ENCODE data around the gene SPECC1L. TPM values are rescaled to one million over a fixed set of nuclear protein-coding genes. Genes with fewer than 3 reads are reported as not detected.

The SPECC1L gene
- total and polyA plus RNA-seq, 2 experiments from 2014 or later, result 21.1 to 34.0 TPM

DNA sequence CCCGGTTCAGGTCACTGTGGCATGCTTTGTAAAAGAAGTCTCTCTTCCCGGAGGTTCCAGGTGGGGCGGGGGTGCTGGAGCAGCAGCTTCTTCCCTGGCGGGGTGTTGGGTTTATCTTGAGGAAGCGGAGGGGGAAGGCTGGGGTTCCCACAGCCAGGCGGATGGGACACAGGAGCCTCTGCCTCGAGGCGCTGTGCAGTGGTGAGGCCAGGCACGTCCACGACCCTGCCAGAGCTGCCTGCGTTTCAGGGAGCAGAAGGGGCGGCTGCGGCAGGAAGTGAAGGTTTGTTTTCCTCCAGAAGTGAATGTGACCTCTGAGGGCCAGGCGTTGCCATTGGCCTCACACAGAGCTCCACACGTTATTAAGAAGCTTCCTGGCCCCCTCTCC, 136.6 kb downstream of the SPECC1L start:
- Histone ChIP-seq H3F3A (ENCODE audit: insufficient read depth) (peaks cover 10% of the 10 kb centered on the region; the same call in 1 of the 2 replicates), H3K4me2 (ENCODE audit: unreplicated experiment) (no peak overlapping the region), H3K4me1 (ENCODE audit: insufficient read depth) (peaks cover 13% of the 10 kb centered on the region), H3K36me3 (ENCODE audit: low read depth) (no peaks in the 10 kb centered on the region), H3K9ac (no peak overlapping the region), H3K79me2 (ENCODE audit: insufficient read depth) (peaks cover 12% of the 10 kb centered on the region; the same call in 1 of the 2 replicates), H2AFZ (no peak overlapping the region), H3K27me3 (replicated peaks; ENCODE audit: insufficient read depth) (no peaks in the 10 kb centered on the region), H3K9me3 (ENCODE audit: low read depth) (no peaks in the 10 kb centered on the region), H3K4me3 (no peak overlapping the region), H3K27ac (no peak overlapping the region), H3K9me2 (ENCODE audit: insufficient read depth) (no peaks in the 10 kb centered on the region), H4K20me1 (ENCODE audit: insufficient read depth) (no peaks in the 10 kb centered on the region)
- TF ChIP-seq EZH2 (IDR thresholded peaks at IDR 0.05; ENCODE audit: insufficient read depth, poor library complexity, severe bottlenecking) (no peak), EZH2phosphoT487 (IDR thresholded peaks at IDR 0.05; ENCODE audit: insufficient read depth, low read depth) (no peak)
- in situ Hi-C loops (cut with MboI), result no loop called here
- DNase-seq, result no peak
- 89 to 96% methylated on average over 15 of the region's 15 CpGs for WGBS, 2 experiments (ENCODE audit: low coverage in 1 of 2, low lambda C conversion rate in 2 of 2, missing lambda C conversion rate in 2 of 2)

DNA sequence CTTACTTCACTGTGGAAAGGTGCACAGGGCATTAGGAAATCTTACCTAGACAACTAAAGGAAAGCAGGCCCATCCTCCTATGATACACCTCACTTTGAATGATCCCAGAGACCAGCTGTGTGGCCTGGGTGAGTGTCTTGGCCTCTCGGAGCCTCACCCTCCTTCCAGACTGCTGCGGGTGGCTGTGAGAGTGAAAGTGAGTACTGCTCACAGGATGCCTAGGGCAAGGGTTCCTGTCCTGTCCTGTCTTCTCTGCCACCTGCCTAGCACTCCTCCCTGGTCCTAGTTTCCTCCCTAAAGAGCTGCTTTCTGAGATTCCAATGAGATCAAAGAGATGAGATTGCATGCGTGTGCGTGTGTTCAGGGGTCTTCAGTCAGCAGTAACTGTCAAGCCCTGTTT, 137.3 kb downstream of the SPECC1L start:
- H4K20me1 ChIP-seq (ENCODE audit: insufficient read depth), result no peaks in the 10 kb centered on the region
- no peak for DNase-seq

DNA sequence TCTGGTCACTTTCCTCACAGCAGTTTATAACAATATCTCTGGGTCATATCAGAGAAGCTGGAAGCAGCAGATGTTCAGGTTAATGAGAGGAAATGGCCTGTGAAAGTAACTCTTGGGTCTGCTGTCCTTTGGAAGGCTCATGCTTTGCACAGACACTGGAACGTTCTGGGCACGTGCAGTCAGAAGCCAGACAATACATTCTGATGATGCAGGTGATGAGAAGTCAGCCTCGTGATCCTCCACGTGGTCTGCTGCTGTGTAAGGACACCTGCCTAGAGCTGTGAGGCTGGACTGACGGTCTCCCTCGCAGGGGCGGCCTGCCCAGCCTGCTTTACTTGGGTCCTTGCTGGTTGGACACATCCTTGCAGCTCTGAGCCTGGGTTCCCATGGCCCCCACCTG, 138.0 kb downstream of the SPECC1L start:
- no peak overlapping the region for H3K27ac ChIP-seq
- H3K9ac ChIP-seq, result no peak overlapping the region
- peaks cover 12% of the 10 kb centered on the region; the same call in 1 of the 2 replicates for H3K79me2 ChIP-seq (ENCODE audit: insufficient read depth)
- in situ Hi-C loops (cut with MboI), result no loop called here
- no peaks in the 10 kb centered on the region; the same call in 1 of the 2 replicates for H3K36me3 ChIP-seq (ENCODE audit: low read depth)
- no peak overlapping the region for H3K4me2 ChIP-seq (ENCODE audit: unreplicated experiment)
- no peak for TF ChIP-seq EZH2phosphoT487 (IDR thresholded peaks at IDR 0.05; ENCODE audit: insufficient read depth, low read depth)
- no peak for TF ChIP-seq EZH2 (IDR thresholded peaks at IDR 0.05; ENCODE audit: insufficient read depth, poor library complexity, severe bottlenecking)
- H3F3A ChIP-seq (ENCODE audit: insufficient read depth), result peaks cover under 1% of the 10 kb centered on the region; the same call in 1 of the 2 replicates
- no peaks in the 10 kb centered on the region for H3K27me3 ChIP-seq (replicated peaks; ENCODE audit: insufficient read depth)
- no peak for DNase-seq
- WGBS, 2 experiments (ENCODE audit: low coverage in 1 of 2, low lambda C conversion rate in 2 of 2, missing lambda C conversion rate in 2 of 2), result 62 to 72% methylated on average over 7 of the region's 7 CpGs
- H3K4me1 ChIP-seq (ENCODE audit: insufficient read depth), result no peaks in the 10 kb centered on the region
- H4K20me1 ChIP-seq (ENCODE audit: insufficient read depth), result no peaks in the 10 kb centered on the region
- no peak overlapping the region for H2AFZ ChIP-seq
- no peaks in the 10 kb centered on the region for H3K9me3 ChIP-seq (ENCODE audit: low read depth)
- no peaks in the 10 kb centered on the region for H3K9me2 ChIP-seq (ENCODE audit: insufficient read depth)
- H3K4me3 ChIP-seq, result no peak overlapping the region

More for the DNA sequence above, 137.3 kb downstream of the SPECC1L start:
- Histone ChIP-seq H3K9ac (no peak overlapping the region), H3K9me2 (ENCODE audit: insufficient read depth) (no peaks in the 10 kb centered on the region), H3K4me1 (ENCODE audit: insufficient read depth) (peaks cover 7% of the 10 kb centered on the region), H3K4me3 (no peak overlapping the region), H3K79me2 (ENCODE audit: insufficient read depth) (peaks cover 12% of the 10 kb centered on the region; the same call in 1 of the 2 replicates), H2AFZ (no peak overlapping the region), H3K27me3 (replicated peaks; ENCODE audit: insufficient read depth) (no peaks in the 10 kb centered on the region), H3K9me3 (ENCODE audit: low read depth) (no peaks in the 10 kb centered on the region), H3K27ac (no peak overlapping the region), H3K36me3 (ENCODE audit: low read depth) (no peaks in the 10 kb centered on the region), H3K4me2 (ENCODE audit: unreplicated experiment) (no peak overlapping the region), H3F3A (ENCODE audit: insufficient read depth) (peaks cover 7% of the 10 kb centered on the region; the same call in 1 of the 2 replicates)
- 95 to 99% methylated on average over 4 of the region's 4 CpGs for WGBS, 2 experiments (ENCODE audit: low coverage in 1 of 2, low lambda C conversion rate in 2 of 2, missing lambda C conversion rate in 2 of 2)
- TF ChIP-seq EZH2phosphoT487 (IDR thresholded peaks at IDR 0.05; ENCODE audit: insufficient read depth, low read depth) (no peak), EZH2 (IDR thresholded peaks at IDR 0.05; ENCODE audit: insufficient read depth, poor library complexity, severe bottlenecking) (no peak)
- in situ Hi-C loops (cut with MboI), result no loop called here

DNA sequence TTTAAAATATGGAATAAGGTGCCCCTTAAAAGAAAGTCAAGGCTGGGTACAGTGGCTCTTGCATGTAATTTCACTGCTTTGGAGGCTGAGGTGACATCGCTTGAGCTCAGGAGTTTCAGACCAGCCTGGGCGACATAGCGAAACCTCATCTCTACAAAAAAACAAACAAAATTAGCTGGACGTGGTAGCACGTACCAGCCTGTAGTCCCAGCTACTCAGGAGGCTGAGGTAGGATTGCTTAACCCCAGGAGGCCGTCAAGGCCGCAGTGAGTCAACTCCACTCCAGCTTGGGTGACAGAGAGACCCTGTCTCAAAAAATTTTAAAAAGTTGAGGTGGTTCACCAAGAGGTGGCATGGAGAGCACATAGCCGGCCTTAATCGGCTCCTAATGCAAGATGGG, 139.1 kb downstream of the SPECC1L start:
- no peak for DNase-seq
- Histone ChIP-seq H3K9me2 (ENCODE audit: insufficient read depth) (no peaks in the 10 kb centered on the region), H3K27me3 (replicated peaks; ENCODE audit: insufficient read depth) (no peaks in the 10 kb centered on the region), H3K79me2 (ENCODE audit: insufficient read depth) (peaks cover 10% of the 10 kb centered on the region; the same call in 1 of the 2 replicates), H3F3A (ENCODE audit: insufficient read depth) (no peaks in the 10 kb centered on the region), H3K4me1 (ENCODE audit: insufficient read depth) (no peaks in the 10 kb centered on the region), H3K9ac (no peak overlapping the region), H3K27ac (no peak overlapping the region), H4K20me1 (ENCODE audit: insufficient read depth) (no peaks in the 10 kb centered on the region), H3K36me3 (ENCODE audit: low read depth) (no peaks in the 10 kb centered on the region; the same call in 1 of the 2 replicates), H3K9me3 (ENCODE audit: low read depth) (no peaks in the 10 kb centered on the region), H3K4me2 (ENCODE audit: unreplicated experiment) (no peak overlapping the region), H2AFZ (no peak overlapping the region), H3K4me3 (no peak overlapping the region)
- WGBS, 2 experiments (ENCODE audit: low coverage in 1 of 2, low lambda C conversion rate in 2 of 2, missing lambda C conversion rate in 2 of 2), result 89 to 92% methylated on average over 9 of the region's 9 CpGs
- TF ChIP-seq EZH2 (IDR thresholded peaks at IDR 0.05; ENCODE audit: insufficient read depth, poor library complexity, severe bottlenecking) (no peak), EZH2phosphoT487 (IDR thresholded peaks at IDR 0.05; ENCODE audit: insufficient read depth, low read depth) (no peak)
- in situ Hi-C loops (cut with MboI), result loop anchor here (10.0 kb wide), 1 partner anchor 95 kb away; no protein-coding TSS in a partner anchor

All from GM23248 (cell line).